Activated CD4-positive, alpha-beta T cell treated with anti-CD3 and anti-CD28 coated beads for 1 hour (primary cell): ENCODE results near the gene ABHD12.

ENCODE experiments used
- DNase-seq: peaks from one replicate; pipeline ENCODE4 v3.0.0-alpha.2; 2020

The ABHD12 gene

DNA sequence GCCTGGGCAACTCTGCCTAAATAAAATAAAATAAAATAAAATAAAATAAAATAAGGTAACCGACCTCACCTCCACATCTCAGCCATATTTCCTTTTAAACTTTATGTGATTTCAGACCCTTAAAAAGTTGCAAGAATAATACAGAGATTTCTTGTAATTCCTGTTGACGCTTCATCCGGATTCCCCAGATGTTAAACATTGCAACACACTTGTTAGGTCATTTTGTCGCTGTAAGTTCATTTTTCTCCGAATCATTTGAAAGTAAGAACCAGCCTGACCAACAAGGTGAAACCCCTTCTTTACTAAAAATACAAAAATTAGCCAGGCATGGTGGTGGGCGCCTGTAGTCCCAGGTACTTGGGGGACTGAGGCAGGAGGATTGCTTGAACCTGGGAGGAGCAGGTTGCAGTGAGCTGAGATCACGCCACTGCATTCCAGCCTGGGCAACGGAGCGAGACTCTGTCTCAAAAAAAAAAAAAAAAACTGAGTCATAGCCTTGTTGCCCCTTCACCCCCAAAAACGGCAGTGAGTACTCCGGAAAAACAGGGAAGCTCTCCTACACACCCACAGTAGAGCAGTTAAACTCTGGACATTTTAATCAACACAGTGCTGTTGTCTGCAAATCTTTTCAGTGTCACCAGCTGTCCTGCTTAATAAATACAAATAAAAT, 136.9 kb downstream of the ABHD12 start:
- no peak for DNase-seq

DNA sequence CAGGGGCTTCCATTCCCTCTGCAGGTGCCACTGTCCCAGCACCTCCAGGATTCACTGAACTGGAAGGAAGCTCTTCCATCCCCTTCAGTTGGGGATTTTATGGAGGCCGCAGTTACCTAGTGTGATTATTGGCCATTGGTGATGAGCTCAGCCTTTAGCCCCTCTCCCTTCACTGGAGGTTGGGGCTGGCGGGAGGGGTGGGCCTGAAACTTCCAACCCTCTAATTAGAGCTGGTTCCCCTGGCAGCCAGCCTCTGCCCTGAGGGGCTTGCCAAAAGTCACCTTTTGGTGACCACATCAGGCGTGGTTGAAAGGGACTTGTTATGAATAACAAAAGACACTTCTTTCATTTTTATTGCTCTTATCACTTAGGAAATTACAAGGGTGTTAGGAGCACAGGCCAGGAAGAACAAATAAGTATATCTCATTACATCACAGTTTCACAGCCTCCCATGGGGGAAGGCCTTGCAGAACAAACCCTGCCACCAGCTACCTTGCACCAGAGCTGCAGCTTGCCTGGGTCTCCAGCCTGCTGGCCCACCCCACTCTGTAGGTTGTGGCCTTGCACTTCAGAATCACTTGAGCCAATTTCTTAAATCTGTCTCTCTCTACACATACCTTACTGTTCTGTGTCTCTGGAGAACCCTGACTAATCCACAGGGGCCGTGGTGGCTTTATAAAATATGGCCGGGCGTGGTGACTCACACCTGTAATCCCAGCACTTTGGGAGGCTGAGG, 137.8 kb downstream of the ABHD12 start:
- DNase-seq = no peak

DNA sequence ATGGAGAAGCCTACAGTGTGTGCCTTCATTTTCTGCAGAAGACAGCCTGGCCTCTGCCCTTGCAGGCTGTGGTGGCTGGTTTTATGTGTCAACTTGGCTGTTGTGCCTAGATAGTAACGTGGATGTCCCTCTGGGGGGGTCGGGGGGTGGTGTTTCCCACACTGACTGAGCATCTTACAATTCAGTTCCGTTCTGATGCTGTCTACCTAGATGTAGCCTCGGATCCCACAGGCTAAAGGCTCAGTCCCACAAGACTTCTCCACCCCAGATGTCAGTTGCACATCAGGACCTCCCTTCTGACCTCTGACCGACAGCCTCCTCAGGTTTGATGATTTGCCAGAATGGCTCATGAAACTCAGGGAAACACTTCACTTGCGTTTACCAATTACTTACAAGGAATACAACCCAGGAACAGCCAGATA, 138.4 kb downstream of the ABHD12 start:
- DNase-seq = no peak

- no peak for DNase-seq
These were observed 139.1 kb downstream of the ABHD12 start for GRCh38 chr20:25251558-25251957.

DNA sequence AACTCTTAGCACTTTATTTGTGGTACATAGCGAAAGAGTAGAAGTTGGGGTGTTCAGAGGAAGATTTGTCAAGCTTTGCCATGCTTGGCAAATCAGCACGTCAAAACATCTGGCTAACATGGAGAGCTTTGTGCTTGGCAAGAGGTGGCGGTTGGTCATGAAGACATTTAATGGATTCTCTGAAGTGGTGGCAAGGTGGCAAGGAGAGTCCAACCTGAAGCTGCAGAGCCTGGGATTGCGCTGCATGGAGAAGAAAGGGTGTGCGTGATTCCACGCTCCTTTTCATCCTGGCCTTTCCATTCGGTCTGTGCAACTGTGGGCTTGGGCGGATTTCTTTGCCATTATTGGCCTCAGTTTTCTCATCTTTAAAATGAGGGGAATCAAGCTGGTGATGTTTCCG, 139.6 kb downstream of the ABHD12 start:
- no peak for DNase-seq

- DNase-seq = no peak
These were observed 140.1 kb downstream of the ABHD12 start for GRCh38 chr20:25250508-25250907.
